Smooth muscle cell (in vitro differentiated cells): Measurements from ENCODE around the gene GAPT. TPM values are rescaled to one million over a fixed set of nuclear protein-coding genes. Genes with fewer than 3 reads are reported as not detected.

ENCODE experiments used
- DNase-seq: peaks from one replicate; lab custom pipeline; 2025; ENCODE audit not compliant: unreplicated experiment; lab: John Stamatoyannopoulos, UW
- H2AFZ ChIP-seq: fragments of 200-600 bp; sonication (generic); 2 replicates; pipeline ENCODE4 v1.6.0; 2016; ENCODE audit warnings: antibody characterized with exemption, low read depth, mild to moderate bottlenecking
- H3F3A ChIP-seq: fragments of 200-600 bp; sonication (generic); 2 replicates; pipeline ENCODE4 v1.6.0; 2017; ENCODE audit warnings: antibody characterized with exemption, low read depth
- H3K27ac ChIP-seq: fragments of 200-600 bp; sonication (generic); 2 replicates; pipeline ENCODE4 v1.5.1; 2016; ENCODE audit warnings: low read depth, mild to moderate bottlenecking
- H3K27me3 ChIP-seq: fragments of 200-600 bp; sonication (generic); 2 replicates; pipeline ENCODE4 v1.6.1; 2016; ENCODE audit warnings: low read depth, mild to moderate bottlenecking
- H3K36me3 ChIP-seq: fragments of 200-600 bp; sonication (generic); 2 replicates; pipeline ENCODE4 v1.5.1; 2016; ENCODE audit warnings: low read depth
- H3K4me1 ChIP-seq: fragments of 200-600 bp; sonication (generic); 2 replicates; pipeline ENCODE4 v1.5.1; 2016; ENCODE audit warnings: low read depth
- H3K4me2 ChIP-seq: fragments of 200-600 bp; sonication (generic); 2 replicates; pipeline ENCODE4 v1.6.0; 2016; ENCODE audit warnings: mild to moderate bottlenecking
- H3K4me3 ChIP-seq: fragments of 200-600 bp; sonication (generic); 2 replicates; pipeline ENCODE4 v1.5.1; 2016; ENCODE audit warnings: mild to moderate bottlenecking
- H3K79me2 ChIP-seq: fragments of 200-600 bp; sonication (generic); 2 replicates; pipeline ENCODE4 v1.6.0; 2016; ENCODE audit warnings: low read depth, mild to moderate bottlenecking
- H3K9ac ChIP-seq: fragments of 200-600 bp; sonication (generic); 2 replicates; pipeline ENCODE4 v1.6.0; 2016; ENCODE audit warnings: low read depth
- H3K9me3 ChIP-seq: fragments of 200-600 bp; sonication (generic); replicated peaks from 2 replicates; pipeline ENCODE4 v1.5.1; 2016; ENCODE audit warnings: low read depth
- H4K20me1 ChIP-seq: fragments of 200-600 bp; sonication (generic); 2 replicates; pipeline ENCODE4 v1.6.0; 2016; ENCODE audit warnings: low read depth
- WGBS: methylation state at CpG from one replicate; pipeline ENCODE4 v1.1.7; 2016; ENCODE audit warnings: low lambda C conversion rate; 5-methylcytosine and 5-hydroxymethylcytosine counted together
- polyA plus RNA-seq: library from polyadenylated mRNA; unstranded; fragments of >200 nt; fragmentation: Nextera tagmentation; extraction: Ambion mirVana; gene quantifications from 2 replicates; pipeline ENCODE4 v1.2.1, GENCODE V29; 2016
- total RNA-seq: library from RNA; depleted of rRNA; stranded (reverse); fragments of >200 nt; gene quantifications from 2 replicates; pipeline ENCODE4 v1.2.3, GENCODE V29; 2014
- TF ChIP-seq, protein P1 (sequence below): fragments of 200-600 bp; sonication (generic); IDR thresholded peaks from 2 replicates; pipeline ENCODE4 v1.5.1; 2017; ENCODE audit warnings: borderline replicate concordance, mild to moderate bottlenecking, antibody characterized with exemption; ENCODE audit not compliant: insufficient read depth, poor library complexity, severe bottlenecking

GAPT gene
- total and polyA plus RNA-seq, 2 experiments from 2014 or later = not detected

DNA sequence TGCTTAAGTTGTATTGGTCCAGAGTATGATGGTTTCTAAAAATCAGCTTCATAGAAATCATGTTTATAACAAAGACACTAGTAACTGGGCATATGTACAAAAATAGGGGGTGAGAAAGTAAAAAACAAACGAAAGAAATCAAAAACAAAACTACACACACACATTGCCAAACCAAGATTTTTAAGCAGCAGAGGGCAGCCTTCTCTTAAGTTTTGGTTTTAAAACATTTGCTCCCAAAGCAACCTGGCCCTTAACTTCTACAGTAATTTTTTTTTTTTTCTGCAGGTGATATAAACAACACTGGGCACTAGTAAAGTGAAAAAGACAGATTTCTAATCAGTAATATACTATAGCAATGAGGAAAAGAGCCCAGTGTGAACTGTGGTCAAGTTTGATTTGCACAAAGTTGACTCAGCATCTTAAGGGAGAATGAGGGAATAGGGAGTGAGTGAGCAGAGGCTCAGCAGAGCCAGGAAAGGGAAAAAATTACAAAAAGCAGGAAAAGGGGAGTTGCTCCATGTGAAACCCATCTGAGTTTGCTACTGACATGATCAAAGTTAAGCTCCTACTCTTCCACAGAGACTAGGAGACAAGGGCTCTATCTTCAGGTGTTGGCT, 13.4 kb upstream of the GAPT start:
- H3K9me3 ChIP-seq = no peaks in the 10 kb centered on the region
- TF ChIP-seq, protein P1, sequence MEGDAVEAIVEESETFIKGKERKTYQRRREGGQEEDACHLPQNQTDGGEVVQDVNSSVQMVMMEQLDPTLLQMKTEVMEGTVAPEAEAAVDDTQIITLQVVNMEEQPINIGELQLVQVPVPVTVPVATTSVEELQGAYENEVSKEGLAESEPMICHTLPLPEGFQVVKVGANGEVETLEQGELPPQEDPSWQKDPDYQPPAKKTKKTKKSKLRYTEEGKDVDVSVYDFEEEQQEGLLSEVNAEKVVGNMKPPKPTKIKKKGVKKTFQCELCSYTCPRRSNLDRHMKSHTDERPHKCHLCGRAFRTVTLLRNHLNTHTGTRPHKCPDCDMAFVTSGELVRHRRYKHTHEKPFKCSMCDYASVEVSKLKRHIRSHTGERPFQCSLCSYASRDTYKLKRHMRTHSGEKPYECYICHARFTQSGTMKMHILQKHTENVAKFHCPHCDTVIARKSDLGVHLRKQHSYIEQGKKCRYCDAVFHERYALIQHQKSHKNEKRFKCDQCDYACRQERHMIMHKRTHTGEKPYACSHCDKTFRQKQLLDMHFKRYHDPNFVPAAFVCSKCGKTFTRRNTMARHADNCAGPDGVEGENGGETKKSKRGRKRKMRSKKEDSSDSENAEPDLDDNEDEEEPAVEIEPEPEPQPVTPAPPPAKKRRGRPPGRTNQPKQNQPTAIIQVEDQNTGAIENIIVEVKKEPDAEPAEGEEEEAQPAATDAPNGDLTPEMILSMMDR = peak; percentile 27
- H3K9ac ChIP-seq = no peak overlapping the region
- no peaks in the 10 kb centered on the region for H3K36me3 ChIP-seq
- WGBS = 60% methylated on average over 1 of the region's 1 CpG
- no peak overlapping the region for H3K27ac ChIP-seq
- no peaks in the 10 kb centered on the region for H3K4me1 ChIP-seq
- H3K27me3 ChIP-seq = no peaks in the 10 kb centered on the region
- no peak overlapping the region for H3K4me3 ChIP-seq
- no peak overlapping the region for H3K4me2 ChIP-seq
- H3K79me2 ChIP-seq = no peaks in the 10 kb centered on the region
- H4K20me1 ChIP-seq = no peaks in the 10 kb centered on the region
- peaks cover 5% of the 10 kb centered on the region for H3F3A ChIP-seq
- no peak for DNase-seq
- no peak overlapping the region for H2AFZ ChIP-seq

DNA sequence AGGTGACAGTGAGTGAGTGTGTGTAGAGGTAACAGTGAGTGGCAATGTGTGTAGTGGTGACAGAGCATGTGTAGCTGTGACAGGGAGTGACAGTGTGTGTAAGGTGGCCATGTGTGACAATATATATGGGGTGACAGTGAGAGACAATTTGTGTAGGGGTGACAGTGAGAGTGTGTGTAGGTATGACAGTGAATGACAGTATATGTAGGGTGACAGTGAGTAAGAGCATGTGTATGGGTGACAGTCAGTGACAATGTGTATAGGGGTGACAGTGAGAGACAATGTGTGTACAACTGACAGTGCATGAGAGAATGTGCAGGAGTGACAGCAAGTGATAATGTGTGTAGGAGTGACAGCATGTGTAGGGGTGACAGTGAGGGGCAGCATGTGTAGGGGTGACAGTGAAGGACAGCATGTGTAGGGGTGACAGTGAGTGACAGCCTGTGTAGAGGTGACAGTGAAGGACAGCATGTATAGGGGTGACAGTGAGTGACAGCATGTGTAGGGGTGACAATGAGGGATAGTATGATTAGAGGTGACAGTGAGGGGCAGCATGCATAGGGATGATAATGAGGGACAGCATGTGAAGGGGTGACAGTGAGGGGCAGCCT, 10.1 kb upstream of the GAPT start:
- H3K27me3 ChIP-seq = no peaks in the 10 kb centered on the region
- no peaks in the 10 kb centered on the region for H3K79me2 ChIP-seq
- peaks cover 4% of the 10 kb centered on the region for H3F3A ChIP-seq
- H3K4me3 ChIP-seq = no peak overlapping the region
- H3K9me3 ChIP-seq = no peaks in the 10 kb centered on the region
- H3K4me2 ChIP-seq = no peak overlapping the region
- H2AFZ ChIP-seq = no peak overlapping the region
- TF ChIP-seq, protein P1 = no peak
- no peaks in the 10 kb centered on the region for H3K36me3 ChIP-seq
- no peak for DNase-seq
- H3K4me1 ChIP-seq = no peaks in the 10 kb centered on the region
- no peaks in the 10 kb centered on the region for H4K20me1 ChIP-seq
- no peak overlapping the region for H3K9ac ChIP-seq
- no peak overlapping the region for H3K27ac ChIP-seq

- H3K4me2 ChIP-seq = no peak overlapping the region
- H2AFZ ChIP-seq = no peak overlapping the region
- H3K9me3 ChIP-seq = no peaks in the 10 kb centered on the region
- no peaks in the 10 kb centered on the region for H4K20me1 ChIP-seq
- H3K4me1 ChIP-seq = no peaks in the 10 kb centered on the region
- H3K4me3 ChIP-seq = no peak overlapping the region
- H3K36me3 ChIP-seq = no peaks in the 10 kb centered on the region
- H3K27me3 ChIP-seq = no peaks in the 10 kb centered on the region
- TF ChIP-seq, protein P1 = no peak
- no peak overlapping the region for H3K27ac ChIP-seq
- no peak overlapping the region for H3K9ac ChIP-seq
- H3F3A ChIP-seq = no peaks in the 10 kb centered on the region
- WGBS = 89% methylated on average over 6 of the region's 6 CpGs
- DNase-seq = no peak
- no peaks in the 10 kb centered on the region for H3K79me2 ChIP-seq
Observed at GRCh38 chr5:58481828-58482227, 9.4 kb upstream of the GAPT start.

DNA sequence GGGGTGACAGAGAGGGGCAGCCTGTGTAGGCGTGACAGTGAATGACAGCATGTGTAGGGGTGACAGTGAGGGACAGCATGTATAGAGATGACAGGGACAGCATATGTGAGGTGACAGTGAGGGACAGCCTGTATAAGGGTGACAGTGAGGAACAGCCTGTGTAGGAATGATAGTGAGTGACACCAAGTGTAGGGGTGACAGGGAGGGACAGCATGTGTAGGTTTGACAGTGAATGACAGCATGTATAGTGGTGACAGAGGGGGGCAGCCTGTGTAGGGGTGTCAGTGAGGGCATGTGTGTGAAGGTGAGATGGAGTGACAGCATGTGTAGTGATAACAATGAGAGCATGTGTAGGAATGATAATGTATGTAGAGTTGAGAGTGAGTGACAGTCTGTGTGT, 8.7 kb upstream of the GAPT start:
- Histone ChIP-seq H3F3A (no peaks in the 10 kb centered on the region), H4K20me1 (no peaks in the 10 kb centered on the region), H3K27ac (no peak overlapping the region), H3K9me3 (no peaks in the 10 kb centered on the region), H2AFZ (no peak overlapping the region), H3K27me3 (no peaks in the 10 kb centered on the region), H3K4me3 (no peak overlapping the region), H3K36me3 (no peaks in the 10 kb centered on the region), H3K4me2 (no peak overlapping the region), H3K9ac (no peak overlapping the region), H3K79me2 (no peaks in the 10 kb centered on the region), H3K4me1 (no peaks in the 10 kb centered on the region)
- 75% methylated on average over 1 of the region's 1 CpG for WGBS
- no peak for DNase-seq
- TF ChIP-seq, protein P1 = no peak
